Endothelial cell of umbilical vein (primary cell): ENCODE measurements around the gene CLRN1. TPM values are rescaled to one million over a fixed set of nuclear protein-coding genes. Genes with fewer than 3 reads are reported as not detected.

Source experiments
- BruUV-seq: library from RNA; stranded (reverse); fragments of 400-500 nt; replicated peaks from 2 replicates; lab custom pipeline; 2021; lab: Mats Ljungman, UMichigan
- CTCF ChIA-PET: fragments of 300-600, 350-600 bp; sonication (Branson Sonifier 250); formaldehyde crosslinking; loops from one replicate; lab custom pipeline; 2021; ENCODE audit warnings: antibody characterized with exemption, inconsistent platforms; lab: Charles Lee
- POLR2A ChIA-PET: fragments of 300-600, 350-600 bp; sonication (Branson Sonifier 250); formaldehyde crosslinking; loops from one replicate; lab custom pipeline; 2021; ENCODE audit warnings: antibody characterized with exemption, inconsistent platforms; lab: Charles Lee
- DNase-seq: peaks from one replicate; pipeline ENCODE4 v3.0.0-alpha.2; 2011; ENCODE audit warnings: low read depth, low spot score
- FAIRE-seq: peaks from 2 replicates; lab custom pipeline; 2011; peaks lifted over from hg19 to GRCh38; lab: Jason Lieb, UNC
- H2AFZ ChIP-seq: 2 replicates; pipeline ENCODE4 v1.6.0; 2012; ENCODE audit warnings: low read depth, low read length, control low read depth, inconsistent platforms
- H3K27ac ChIP-seq: 2 replicates; pipeline ENCODE4 v1.5.1; 2011; ENCODE audit warnings: low read depth, mild to moderate bottlenecking, control low read depth, low read length, moderate library complexity; ENCODE audit not compliant: insufficient read depth
- H3K27me3 ChIP-seq, 2 experiments: 2 replicates each; pipeline versions ENCODE4 v1.6.0 to v1.6.1; 2011; ENCODE audit warnings: low read length in 2 of 2, mixed read lengths in 1 of 2; ENCODE audit not compliant: control insufficient read depth in 2 of 2, insufficient read depth in 2 of 2
- H3K36me3 ChIP-seq, 2 experiments: 2 replicates in 1 of 2; 3 replicates in 1 of 2; pipeline ENCODE4 v1.5.1; 2011; ENCODE audit warnings: low read length in 2 of 2, mild to moderate bottlenecking in 1 of 2, moderate library complexity in 1 of 2; ENCODE audit not compliant: control insufficient read depth in 2 of 2, insufficient read depth in 2 of 2; ENCODE audit errors: extremely low read depth in 1 of 2
- H3K4me1 ChIP-seq: 3 replicates; pipeline ENCODE4 v1.5.1; 2011; ENCODE audit warnings: mild to moderate bottlenecking, low read length; ENCODE audit not compliant: control insufficient read depth, insufficient read depth; ENCODE audit errors: extremely low read depth
- H3K4me2 ChIP-seq: 2 replicates; pipeline ENCODE4 v1.6.1; 2011; ENCODE audit warnings: low read length, control low read depth, mixed read lengths; ENCODE audit not compliant: insufficient read depth
- H3K4me3 ChIP-seq, 3 experiments: fragments of 200-600 bp in 1 of 3; sonication (generic), shearing (Covaris generic) in 1 of 3; replicated peaks in 1 of 3; 2 replicates each; pipeline ENCODE4 v1.5.1; 2011 to 2016; ENCODE audit warnings: control low read depth in 3 of 3, low read length in 3 of 3, mild to moderate bottlenecking in 2 of 3, inconsistent platforms in 1 of 3, low read depth in 1 of 3, moderate library complexity in 1 of 3; ENCODE audit not compliant: insufficient read depth in 1 of 3
- H3K79me2 ChIP-seq: 2 replicates; pipeline ENCODE4 v1.6.0; 2012; ENCODE audit warnings: low read length, inconsistent platforms; ENCODE audit not compliant: control insufficient read depth, insufficient read depth
- H3K9ac ChIP-seq: replicated peaks from 2 replicates; pipeline ENCODE3; 2011; ENCODE audit warnings: low read length, control low read depth; ENCODE audit not compliant: insufficient read depth; ENCODE audit errors: extremely low read depth
- H3K9me1 ChIP-seq: replicated peaks from 3 replicates; pipeline ENCODE4 v1.6.0; 2011; ENCODE audit warnings: mild to moderate bottlenecking, low read length; ENCODE audit not compliant: control insufficient read depth, insufficient read depth; ENCODE audit errors: extremely low read depth
- H3K9me3 ChIP-seq: replicated peaks from 2 replicates; pipeline ENCODE4 v1.5.1; 2012; ENCODE audit warnings: low read length, inconsistent platforms; ENCODE audit not compliant: control insufficient read depth, insufficient read depth
- H4K20me1 ChIP-seq: replicated peaks from 2 replicates; pipeline ENCODE3; 2011; ENCODE audit warnings: mild to moderate bottlenecking, low read length; ENCODE audit not compliant: control insufficient read depth, insufficient read depth; ENCODE audit errors: extremely low read depth
- EZH2 ChIP-seq: IDR thresholded peaks from 2 replicates; pipeline ENCODE4 v1.6.1; 2012; ENCODE audit warnings: borderline replicate concordance, low read depth, mild to moderate bottlenecking, moderate library complexity, low read length, inconsistent platforms; ENCODE audit not compliant: severe bottlenecking
- FOS ChIP-seq: IDR thresholded peaks from 2 replicates; pipeline ENCODE4 v1.6.1; 2011; ENCODE audit warnings: mild to moderate bottlenecking, low read length, moderate library complexity, borderline replicate concordance; ENCODE audit not compliant: insufficient read depth
- GATA2 ChIP-seq: IDR thresholded peaks from 2 replicates; pipeline ENCODE4 v1.7.0; 2011; ENCODE audit warnings: low read depth, mild to moderate bottlenecking, moderate library complexity, mixed read lengths, low read length; ENCODE audit not compliant: insufficient read length, insufficient read depth
- JUN ChIP-seq: IDR thresholded peaks from 2 replicates; pipeline ENCODE4 v1.6.1; 2011; ENCODE audit warnings: borderline replicate concordance, low read depth; ENCODE audit not compliant: insufficient read length, insufficient read depth
- MYC ChIP-seq: IDR thresholded peaks from one replicate; pipeline ENCODE4 v1.6.1; 2011; ENCODE audit warnings: mild to moderate bottlenecking, low read depth, low read length
- POLR2A ChIP-seq: IDR thresholded peaks from 2 replicates; pipeline ENCODE4 v1.6.1; 2012; ENCODE audit warnings: low read depth, mild to moderate bottlenecking, control low read depth, low read length
- POLR2AphosphoS5 ChIP-seq: IDR thresholded peaks from 2 replicates; pipeline ENCODE4 v1.6.1; 2012; ENCODE audit warnings: low read depth, mild to moderate bottlenecking, control low read depth, low read length, moderate library complexity; ENCODE audit not compliant: insufficient read depth
- dilution Hi-C: fragments of 300-500 bp; cut with MboI; formaldehyde crosslinking; loops from one replicate; pipeline ENCODE4 v1.15.0; 2019; ENCODE audit warnings: low sequenced_read_pairs; ENCODE audit not compliant: extremely low pct_ligation_motif_present
- intact Hi-C: fragments of 100-400 bp; cut with micrococcal nuclease; formaldehyde crosslinking; loops from one replicate; pipeline ENCODE4 v1.10.0; 2022
- polyA plus RNA-seq, 4 experiments: library from polyadenylated mRNA; depleted of rRNA in 3 of 4; stranded (reverse) in 3 of 4; unstranded in 1 of 4; fragments of >200 nt; gene quantifications; 2 replicates each; pipeline versions ENCODE4 v1.2.1 to v1.2.3, GENCODE V29; 2011 to 2012; ENCODE audit warnings: missing spikeins in 1 of 4
- total RNA-seq: library from RNA; stranded (reverse); gene quantifications from 2 replicates; pipeline ENCODE4 v1.2.3, GENCODE V29; 2021
- TF ChIP-seq, protein P1 (sequence below): IDR thresholded peaks from 2 replicates; pipeline ENCODE4 v1.6.1; 2011; ENCODE audit not compliant: insufficient read depth, insufficient read length
- TF ChIP-seq, protein P2 (sequence below), 2 donors: IDR thresholded peaks; 1 replicate in 1 of 2; 2 replicates in 1 of 2; pipeline ENCODE4 v1.5.1; 2011; ENCODE audit warnings: low read length in 2 of 2, mild to moderate bottlenecking in 2 of 2, moderate library complexity in 2 of 2, control low read depth in 1 of 2, inconsistent platforms in 1 of 2, low read depth in 1 of 2; ENCODE audit not compliant: insufficient read depth in 1 of 2; ENCODE audit errors: extremely low read depth in 1 of 2

Gene CLRN1
- total and polyA plus RNA-seq, 2 donors (not counting 3 experiments of a cell fraction or from before 2014, with no cell fraction given), result not detected

DNA sequence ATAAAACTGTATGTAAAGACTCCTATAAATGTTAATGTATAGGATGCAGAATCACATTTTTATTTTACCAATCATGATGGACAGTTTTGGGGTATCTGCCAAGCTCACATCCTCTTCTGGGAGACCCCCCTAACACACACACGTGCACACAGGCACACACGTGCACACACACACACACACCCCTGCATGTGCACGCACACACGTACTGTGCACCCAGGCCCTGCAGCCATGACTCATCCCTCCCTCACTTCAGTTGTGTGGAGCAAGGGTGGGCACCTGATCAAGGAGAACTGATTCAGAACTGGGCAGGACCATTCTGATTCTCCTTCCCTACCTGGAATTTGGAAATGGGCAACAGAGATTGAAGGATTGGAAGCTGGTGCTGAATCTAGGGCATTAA, 51.3 kb downstream of the CLRN1 start:
- Histone ChIP-seq H3K4me3 (no peak overlapping the region), H3K27ac (no peak overlapping the region), H3K27me3 (peaks cover under 1 to 2% of the 10 kb centered on the region in 2 experiments), H2AFZ (no peak overlapping the region), H3K4me1 (no peaks in the 10 kb centered on the region), H3K9me3 (no peaks in the 10 kb centered on the region), H3K4me2 (no peak overlapping the region), H3K79me2 (no peaks in the 10 kb centered on the region), H3K36me3 (no peaks in the 10 kb centered on the region), H4K20me1 (no peaks in the 10 kb centered on the region), H3K9me1 (no peaks in the 10 kb centered on the region), H3K9ac (no peak overlapping the region)
- intact Hi-C loops, result no loop called here
- ChIA-PET CTCF (no interaction called here), POLR2A (no interaction called here)
- FAIRE-seq (no peak), DNase-seq (no peak)
- no TSS peak for BruUV-seq
- TF ChIP-seq MYC, result no peak
- no peak for TF ChIP-seq POLR2AphosphoS5
- TF ChIP-seq EZH2, result no peak
- TF ChIP-seq, protein P1, sequence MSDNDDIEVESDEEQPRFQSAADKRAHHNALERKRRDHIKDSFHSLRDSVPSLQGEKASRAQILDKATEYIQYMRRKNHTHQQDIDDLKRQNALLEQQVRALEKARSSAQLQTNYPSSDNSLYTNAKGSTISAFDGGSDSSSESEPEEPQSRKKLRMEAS, result no peak
- TF ChIP-seq, protein P2, sequence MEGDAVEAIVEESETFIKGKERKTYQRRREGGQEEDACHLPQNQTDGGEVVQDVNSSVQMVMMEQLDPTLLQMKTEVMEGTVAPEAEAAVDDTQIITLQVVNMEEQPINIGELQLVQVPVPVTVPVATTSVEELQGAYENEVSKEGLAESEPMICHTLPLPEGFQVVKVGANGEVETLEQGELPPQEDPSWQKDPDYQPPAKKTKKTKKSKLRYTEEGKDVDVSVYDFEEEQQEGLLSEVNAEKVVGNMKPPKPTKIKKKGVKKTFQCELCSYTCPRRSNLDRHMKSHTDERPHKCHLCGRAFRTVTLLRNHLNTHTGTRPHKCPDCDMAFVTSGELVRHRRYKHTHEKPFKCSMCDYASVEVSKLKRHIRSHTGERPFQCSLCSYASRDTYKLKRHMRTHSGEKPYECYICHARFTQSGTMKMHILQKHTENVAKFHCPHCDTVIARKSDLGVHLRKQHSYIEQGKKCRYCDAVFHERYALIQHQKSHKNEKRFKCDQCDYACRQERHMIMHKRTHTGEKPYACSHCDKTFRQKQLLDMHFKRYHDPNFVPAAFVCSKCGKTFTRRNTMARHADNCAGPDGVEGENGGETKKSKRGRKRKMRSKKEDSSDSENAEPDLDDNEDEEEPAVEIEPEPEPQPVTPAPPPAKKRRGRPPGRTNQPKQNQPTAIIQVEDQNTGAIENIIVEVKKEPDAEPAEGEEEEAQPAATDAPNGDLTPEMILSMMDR (IDR thresholded peaks at IDR 0.05; ENCODE audit: extremely low read depth in 1 of 2, insufficient read depth in 1 of 2, low read depth in 1 of 2, low read length in 2 of 2), result no peak
- no peak for TF ChIP-seq POLR2A
- TF ChIP-seq JUN, result no peak
- TF ChIP-seq GATA2, result no peak
- no peak for TF ChIP-seq FOS
- dilution Hi-C loops, result no loop called here
